ENCODE data around the gene TLR10. TPM values are rescaled to one million over a fixed set of nuclear protein-coding genes. Genes with fewer than 3 reads are reported as not detected.

TLR10 gene
- total RNA-seq, 1 donor from 2014 or later: not detected

DNA sequence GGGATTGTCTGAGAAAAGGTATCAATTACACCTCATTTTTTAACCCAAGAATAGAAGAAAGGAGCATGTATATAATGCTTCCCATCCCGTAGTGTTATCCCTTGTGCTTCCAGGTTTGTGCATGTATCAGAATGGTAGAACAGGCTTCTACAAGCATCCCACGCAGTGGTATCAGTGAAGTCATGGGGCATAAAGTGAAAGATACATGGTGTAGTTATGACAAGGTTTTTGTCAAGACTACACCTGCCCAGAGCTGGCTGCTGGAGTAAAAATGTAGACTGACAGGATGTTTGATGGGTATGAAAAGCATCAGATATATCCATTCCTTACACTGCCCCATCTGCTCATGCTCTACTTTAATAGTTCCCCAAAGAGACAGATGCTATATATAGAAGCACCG, 12.3 kb upstream of the TLR10 start:
- TF ChIP-seq, protein P1, sequence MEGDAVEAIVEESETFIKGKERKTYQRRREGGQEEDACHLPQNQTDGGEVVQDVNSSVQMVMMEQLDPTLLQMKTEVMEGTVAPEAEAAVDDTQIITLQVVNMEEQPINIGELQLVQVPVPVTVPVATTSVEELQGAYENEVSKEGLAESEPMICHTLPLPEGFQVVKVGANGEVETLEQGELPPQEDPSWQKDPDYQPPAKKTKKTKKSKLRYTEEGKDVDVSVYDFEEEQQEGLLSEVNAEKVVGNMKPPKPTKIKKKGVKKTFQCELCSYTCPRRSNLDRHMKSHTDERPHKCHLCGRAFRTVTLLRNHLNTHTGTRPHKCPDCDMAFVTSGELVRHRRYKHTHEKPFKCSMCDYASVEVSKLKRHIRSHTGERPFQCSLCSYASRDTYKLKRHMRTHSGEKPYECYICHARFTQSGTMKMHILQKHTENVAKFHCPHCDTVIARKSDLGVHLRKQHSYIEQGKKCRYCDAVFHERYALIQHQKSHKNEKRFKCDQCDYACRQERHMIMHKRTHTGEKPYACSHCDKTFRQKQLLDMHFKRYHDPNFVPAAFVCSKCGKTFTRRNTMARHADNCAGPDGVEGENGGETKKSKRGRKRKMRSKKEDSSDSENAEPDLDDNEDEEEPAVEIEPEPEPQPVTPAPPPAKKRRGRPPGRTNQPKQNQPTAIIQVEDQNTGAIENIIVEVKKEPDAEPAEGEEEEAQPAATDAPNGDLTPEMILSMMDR (IDR thresholded peaks at IDR 0.05): no peak
- Histone ChIP-seq H3K9me3 (peaks cover 7 to 56% of the 10 kb centered on the region in 2 donors), H3K4me3 (no peak overlapping the region), H3K27ac (no peak overlapping the region), H3K4me1 (no peaks in the 10 kb centered on the region), H3K27me3 (no peaks in the 10 kb centered on the region), H3K36me3 (peaks cover 13 to 26% of the 10 kb centered on the region in 2 donors)
- DNase-seq (ENCODE audit: low spot score in 2 of 2): no peak
- intact Hi-C loops (cut with DNase I): no loop called here

GRCh38 chr4:38794051-38794450, 11.3 kb upstream of the TLR10 start:
- intact Hi-C loops (cut with DNase I): no loop called here
- Histone ChIP-seq H3K27ac (no peak overlapping the region), H3K4me3 (no peak overlapping the region), H3K9me3 (peaks cover 7 to 46% of the 10 kb centered on the region in 2 donors), H3K36me3 (peaks cover 3 to 16% of the 10 kb centered on the region in 2 donors), H3K27me3 (no peaks in the 10 kb centered on the region), H3K4me1 (no peaks in the 10 kb centered on the region)
- TF ChIP-seq, protein P1 (IDR thresholded peaks at IDR 0.05): no peak
- no peak for DNase-seq (ENCODE audit: low spot score in 2 of 2)

DNA sequence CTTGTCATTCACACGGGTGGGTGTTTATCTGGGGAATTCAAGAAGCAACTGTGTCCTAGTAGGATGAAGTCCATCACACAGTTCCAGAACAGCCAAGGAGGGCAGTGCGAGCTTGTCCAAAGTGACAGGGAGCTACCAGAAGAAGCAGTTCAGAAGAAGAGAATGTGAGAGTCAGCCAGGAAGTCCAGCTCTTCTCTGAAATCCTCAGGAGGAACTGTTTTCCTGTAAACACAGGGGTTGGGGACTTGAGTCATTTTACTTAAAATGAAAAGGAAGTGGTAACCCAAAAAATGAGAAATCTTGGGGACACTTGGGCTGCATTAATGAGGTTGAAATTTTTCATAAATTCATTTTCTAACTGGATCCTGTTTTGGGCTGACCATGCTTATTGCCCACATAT, 8.2 kb upstream of the TLR10 start:
- intact Hi-C loops (cut with DNase I): no loop called here
- Histone ChIP-seq H3K4me1 (no peaks in the 10 kb centered on the region), H3K4me3 (no peak overlapping the region), H3K9me3 (peaks cover 0 to 17% of the 10 kb centered on the region in 2 donors), H3K36me3 (no peaks in the 10 kb centered on the region), H3K27me3 (no peaks in the 10 kb centered on the region), H3K27ac (no peak overlapping the region)
- no peak for DNase-seq (ENCODE audit: low spot score in 2 of 2)
- TF ChIP-seq, protein P1 (IDR thresholded peaks at IDR 0.05): no peak

GRCh38 chr4:38788317-38788716, 5.5 kb upstream of the TLR10 start:
- Histone ChIP-seq H3K4me3 (no peak overlapping the region), H3K36me3 (no peaks in the 10 kb centered on the region), H3K9me3 (peaks cover 0 to 6% of the 10 kb centered on the region in 2 donors), H3K27ac (no peak overlapping the region), H3K27me3 (no peaks in the 10 kb centered on the region), H3K4me1 (no peaks in the 10 kb centered on the region)
- TF ChIP-seq, protein P1 (IDR thresholded peaks at IDR 0.05): no peak
- no peak for DNase-seq (ENCODE audit: low spot score in 2 of 2)
- intact Hi-C loops (cut with DNase I): loop anchor here (5.0 kb wide), 1 partner anchor 186 kb away; no protein-coding TSS in a partner anchor

DNA sequence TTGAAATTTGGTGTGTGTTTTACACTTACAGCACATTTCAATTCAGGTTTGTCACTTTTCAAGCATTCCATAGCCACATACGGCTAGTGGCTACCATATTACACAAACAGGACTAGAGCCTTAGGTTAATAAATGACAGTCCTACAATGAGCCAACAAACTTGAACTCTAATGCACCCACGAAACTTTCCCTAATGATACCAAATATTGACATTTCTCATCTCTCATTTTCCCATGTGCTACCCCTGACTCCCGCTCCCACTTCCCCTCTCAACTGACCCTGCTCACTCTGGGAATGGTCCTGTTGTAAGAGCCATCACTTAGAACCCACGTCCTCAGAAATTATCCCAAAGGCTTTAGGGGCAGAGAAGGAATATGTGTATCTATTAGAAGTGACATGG, 4.9 kb upstream of the TLR10 start:
- H3K4me3 ChIP-seq: no peak overlapping the region
- no peak for DNase-seq (ENCODE audit: low spot score in 2 of 2)
- intact Hi-C loops (cut with DNase I): loop anchor here (5.0 kb wide), 1 partner anchor 185 kb away; no protein-coding TSS in a partner anchor
- peaks cover 0 to 6% of the 10 kb centered on the region in 2 donors for H3K9me3 ChIP-seq
- no peak overlapping the region for H3K27ac ChIP-seq
- H3K36me3 ChIP-seq: no peaks in the 10 kb centered on the region
- H3K4me1 ChIP-seq: no peaks in the 10 kb centered on the region
- no peaks in the 10 kb centered on the region for H3K27me3 ChIP-seq
- TF ChIP-seq, protein P1 (IDR thresholded peaks at IDR 0.05): no peak

DNA sequence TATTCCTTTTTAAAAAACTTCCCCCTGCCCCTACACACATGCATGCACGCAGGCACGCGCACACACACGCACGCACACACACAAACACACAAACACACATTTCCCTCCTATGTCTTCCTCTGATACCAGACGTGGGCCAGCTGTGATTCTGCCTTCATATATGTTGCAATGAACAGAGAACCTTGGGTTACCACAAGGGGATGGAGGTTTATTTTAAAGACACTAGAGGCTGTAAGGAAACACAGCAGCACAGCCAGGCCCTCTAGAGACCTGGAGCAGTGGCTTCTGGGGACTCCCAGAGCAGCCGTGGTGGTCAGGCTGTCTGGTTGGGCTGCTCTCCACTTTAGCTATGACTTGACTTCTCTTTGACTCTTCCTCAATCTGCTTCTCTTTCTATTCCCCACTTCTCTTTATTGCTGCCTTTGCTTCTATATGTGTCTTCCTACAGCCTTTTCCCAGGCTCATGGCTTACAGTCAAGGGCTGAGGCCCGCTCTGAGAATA, 3.2 kb upstream of the TLR10 start:
- Histone ChIP-seq H3K36me3 (no peaks in the 10 kb centered on the region), H3K27me3 (no peaks in the 10 kb centered on the region), H3K27ac (no peak overlapping the region), H3K4me3 (no peak overlapping the region), H3K4me1 (no peaks in the 10 kb centered on the region), H3K9me3 (no peaks in the 10 kb centered on the region)
- TF ChIP-seq, protein P1 (IDR thresholded peaks at IDR 0.05): no peak
- DNase-seq (ENCODE audit: low spot score in 2 of 2): no peak
- intact Hi-C loops (cut with DNase I): loop anchor here (5.0 kb wide), 1 partner anchor 184 kb away; no protein-coding TSS in a partner anchor

All from ascending aorta (tissue), 2 donors.